WERI-Rb-1 (cell line): ENCODE results near the gene DRG1.
"Not testable (repeated sequence)": the region's sequence is repeated elsewhere in the genome, so short reads cannot be mapped to it uniquely, and the experiment has no call there.

Experiments
- DNase-seq: peaks from one replicate; pipeline ENCODE4 v3.0.0-alpha.2; 2020
- H3K27ac ChIP-seq: fragments of 250-450 bp; sonication (Bioruptor Pico); 2 replicates; pipeline ENCODE4 v1.5.1; 2020; ENCODE audit warnings: mild to moderate bottlenecking, moderate library complexity
- H3K27me3 ChIP-seq: fragments of 250-450 bp; sonication (Bioruptor Pico); 2 replicates; pipeline ENCODE4 v1.5.1; 2021; ENCODE audit warnings: mild to moderate bottlenecking, low read depth, moderate library complexity; ENCODE audit not compliant: insufficient read depth, severe bottlenecking
- H3K36me3 ChIP-seq: fragments of 250-450 bp; sonication (Bioruptor Pico); 2 replicates; pipeline ENCODE4 v1.5.1; 2020; ENCODE audit warnings: mild to moderate bottlenecking, moderate library complexity
- H3K4me3 ChIP-seq: 2 replicates; pipeline ENCODE4 v1.5.1; 2011; ENCODE audit warnings: low read depth, mild to moderate bottlenecking, control low read depth, low read length
- H3K9me3 ChIP-seq: fragments of 250-450 bp; sonication (Bioruptor Pico); 2 replicates; pipeline ENCODE4 v1.5.1; 2021; ENCODE audit warnings: mild to moderate bottlenecking, moderate library complexity; ENCODE audit not compliant: severe bottlenecking
- TF ChIP-seq, protein P1 (sequence below): IDR thresholded peaks from 2 replicates; pipeline ENCODE4 v1.5.1; 2011; ENCODE audit warnings: low read depth, mild to moderate bottlenecking, control low read depth, inconsistent platforms, low read length

The DRG1 gene

DNA sequence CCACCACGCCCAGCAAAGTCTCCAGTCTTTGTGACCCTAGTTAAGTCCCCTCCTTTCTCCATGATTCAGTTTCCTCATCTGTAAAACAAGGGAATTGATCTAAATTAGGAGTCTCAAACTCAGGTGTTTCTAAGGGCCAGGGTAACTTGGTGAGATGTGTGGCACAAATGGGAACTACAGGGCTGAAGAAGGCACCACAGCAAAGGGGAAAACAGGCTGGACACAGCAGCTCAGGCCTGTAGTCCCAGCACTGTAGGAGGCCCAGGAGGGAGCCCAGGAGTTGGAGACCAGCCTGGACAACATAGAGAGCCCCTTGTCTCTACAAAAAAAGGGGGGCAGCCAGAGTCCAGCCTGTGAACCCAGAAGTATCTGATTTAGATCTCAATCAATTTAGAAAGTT lies 37.7 kb upstream of the DRG1 start:
- H3K27me3 ChIP-seq: no peaks in the 10 kb centered on the region
- no peak overlapping the region for H3K4me3 ChIP-seq
- no peak overlapping the region for H3K27ac ChIP-seq
- H3K9me3 ChIP-seq: no peaks in the 10 kb centered on the region
- no peak for DNase-seq
- no peaks in the 10 kb centered on the region for H3K36me3 ChIP-seq
- TF ChIP-seq, protein P1, sequence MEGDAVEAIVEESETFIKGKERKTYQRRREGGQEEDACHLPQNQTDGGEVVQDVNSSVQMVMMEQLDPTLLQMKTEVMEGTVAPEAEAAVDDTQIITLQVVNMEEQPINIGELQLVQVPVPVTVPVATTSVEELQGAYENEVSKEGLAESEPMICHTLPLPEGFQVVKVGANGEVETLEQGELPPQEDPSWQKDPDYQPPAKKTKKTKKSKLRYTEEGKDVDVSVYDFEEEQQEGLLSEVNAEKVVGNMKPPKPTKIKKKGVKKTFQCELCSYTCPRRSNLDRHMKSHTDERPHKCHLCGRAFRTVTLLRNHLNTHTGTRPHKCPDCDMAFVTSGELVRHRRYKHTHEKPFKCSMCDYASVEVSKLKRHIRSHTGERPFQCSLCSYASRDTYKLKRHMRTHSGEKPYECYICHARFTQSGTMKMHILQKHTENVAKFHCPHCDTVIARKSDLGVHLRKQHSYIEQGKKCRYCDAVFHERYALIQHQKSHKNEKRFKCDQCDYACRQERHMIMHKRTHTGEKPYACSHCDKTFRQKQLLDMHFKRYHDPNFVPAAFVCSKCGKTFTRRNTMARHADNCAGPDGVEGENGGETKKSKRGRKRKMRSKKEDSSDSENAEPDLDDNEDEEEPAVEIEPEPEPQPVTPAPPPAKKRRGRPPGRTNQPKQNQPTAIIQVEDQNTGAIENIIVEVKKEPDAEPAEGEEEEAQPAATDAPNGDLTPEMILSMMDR: no peak

GRCh38 chr22:31363885-31364465 lies 35.4 kb upstream of the DRG1 start:
- TF ChIP-seq, protein P1: no peak
- Histone ChIP-seq H3K27ac (no peak overlapping the region), H3K9me3 (no peaks in the 10 kb centered on the region), H3K27me3 (no peaks in the 10 kb centered on the region), H3K36me3 (no peaks in the 10 kb centered on the region), H3K4me3 (no peak overlapping the region)
- no peak for DNase-seq

GRCh38 chr22:31367426-31367825 lies 32.0 kb upstream of the DRG1 start:
- no peak for DNase-seq
- TF ChIP-seq, protein P1: no peak
- Histone ChIP-seq H3K27ac (no peak overlapping the region), H3K4me3 (no peak overlapping the region), H3K27me3 (no peaks in the 10 kb centered on the region), H3K36me3 (no peaks in the 10 kb centered on the region), H3K9me3 (no peaks in the 10 kb centered on the region)

- Histone ChIP-seq H3K36me3 (no peaks in the 10 kb centered on the region), H3K27me3 (no peaks in the 10 kb centered on the region), H3K27ac (no peak overlapping the region), H3K9me3 (no peaks in the 10 kb centered on the region), H3K4me3 (no peak overlapping the region)
- TF ChIP-seq, protein P1: no peak
- DNase-seq: no peak
Observed at GRCh38 chr22:31377612-31378011, 21.8 kb upstream of the DRG1 start.

DNA sequence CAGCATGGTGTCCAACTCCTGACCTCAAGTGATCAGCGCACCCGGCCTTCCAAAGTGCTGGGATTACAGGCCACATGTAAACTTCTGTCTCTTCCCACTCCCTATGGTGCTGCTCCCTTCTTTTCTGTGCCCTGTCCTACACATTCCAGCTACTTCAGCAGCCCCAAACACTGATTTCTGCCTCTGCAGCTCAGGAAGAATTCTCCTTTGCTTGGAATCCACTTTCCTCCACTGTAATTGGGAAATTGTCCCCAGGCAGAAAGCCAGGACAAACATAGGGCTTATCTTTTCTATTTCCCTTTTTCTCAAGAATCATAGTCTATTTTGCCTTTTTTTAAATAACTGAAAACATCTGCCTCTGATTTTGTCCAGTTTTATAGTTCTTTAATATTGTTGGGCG lies 21.3 kb upstream of the DRG1 start:
- no peak overlapping the region for H3K27ac ChIP-seq
- TF ChIP-seq, protein P1: no peak
- no peak overlapping the region for H3K4me3 ChIP-seq
- H3K36me3 ChIP-seq: no peaks in the 10 kb centered on the region
- no peak for DNase-seq
- no peaks in the 10 kb centered on the region for H3K27me3 ChIP-seq
- H3K9me3 ChIP-seq: no peaks in the 10 kb centered on the region

DNA sequence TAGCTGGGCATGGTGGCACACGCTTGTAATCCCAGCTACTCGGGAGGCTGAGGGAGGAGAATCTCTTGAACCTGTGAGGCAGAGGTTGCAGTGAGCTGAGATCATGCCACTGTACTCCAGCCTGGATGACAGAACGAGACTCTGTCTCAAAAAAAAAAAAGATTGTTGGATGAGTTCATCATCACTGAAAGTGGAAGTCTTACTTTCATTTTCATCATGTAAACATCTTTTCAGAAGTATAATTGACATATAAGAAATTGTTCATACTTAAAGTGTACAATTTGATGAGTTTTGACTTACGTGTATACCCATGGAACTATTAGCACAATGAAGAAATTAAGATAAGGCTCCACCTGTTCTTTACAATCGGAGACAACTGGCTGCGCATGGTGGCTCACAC lies 20.8 kb upstream of the DRG1 start:
- H3K27me3 ChIP-seq, H3K9me3 ChIP-seq, H3K4me3 ChIP-seq, H3K36me3 ChIP-seq, H3K27ac ChIP-seq, DNase-seq: not testable (repeated sequence)
